Upper lobe of right lung (tissue), 1 donor: Measurements from ENCODE around the gene CDH23. TPM values are rescaled to one million over a fixed set of nuclear protein-coding genes. Genes with fewer than 3 reads are reported as not detected.
A peak's percentile ranks its signal among the peaks of the same experiment; 100 is the strongest.

Source experiments
- ATAC-seq: fragments of 200-7000 bp; cut with Tn5 transposase; one replicate; pipeline ENCODE4 v1.9.1; 2020; ENCODE audit warnings: mild to moderate bottlenecking, moderate library complexity
- DNase-seq: peaks from one replicate; pipeline ENCODE4 v3.0.0-alpha.2; 2020
- H3K27ac ChIP-seq: fragments of 200-600 bp; one replicate; pipeline ENCODE4 v1.8.0; 2022
- H3K27me3 ChIP-seq: fragments of 200-600 bp; one replicate; pipeline ENCODE4 v1.8.0; 2022; ENCODE audit warnings: mild to moderate bottlenecking
- H3K36me3 ChIP-seq: fragments of 200-600 bp; one replicate; pipeline ENCODE4 v1.8.0; 2022
- H3K4me1 ChIP-seq: fragments of 200-600 bp; one replicate; pipeline ENCODE4 v1.8.0; 2022
- H3K4me3 ChIP-seq: fragments of 200-600 bp; one replicate; pipeline ENCODE4 v1.8.0; 2022; ENCODE audit warnings: mild to moderate bottlenecking
- H3K9me3 ChIP-seq: fragments of 200-600 bp; one replicate; pipeline ENCODE4 v1.8.0; 2022
- CTCF ChIP-seq: fragments of 200-600 bp; IDR thresholded peaks from one replicate; pipeline ENCODE4 v1.8.0; 2022; ENCODE audit warnings: antibody characterized with exemption
- intact Hi-C: fragments of 100-400 bp; cut with DNase I; formaldehyde crosslinking; loops from one replicate; pipeline ENCODE4 v1.11.0; 2022
- total RNA-seq: library from RNA; stranded (reverse); fragmentation: NEBNext Ultra II Directional; extraction: Animal tissue kit (Norgen Biotek cat#: 25700); gene quantifications from one replicate; pipeline ENCODE4 v1.2.1, GENCODE V29; 2021
- donor health status: DM: no; HTN: yes; CAD: no; lungs with severe emphysema.

Gene CDH23
- total RNA-seq, 1 donor from 2014 or later: 10.9 TPM

- Histone ChIP-seq H3K4me3 (no peak overlapping the region), H3K9me3 (no peaks in the 10 kb centered on the region), H3K36me3 (no peaks in the 10 kb centered on the region), H3K4me1 (peaks cover 3% of the 10 kb centered on the region), H3K27me3 (no peaks in the 10 kb centered on the region), H3K27ac (no peak overlapping the region)
- intact Hi-C loops: no loop called here
- ATAC-seq (peak; percentile 10), DNase-seq (no peak)
- no peak for TF ChIP-seq CTCF
Observed at GRCh38 chr10:71684356-71685173, 287.8 kb downstream of the CDH23 start.

GRCh38 chr10:71685554-71686232 is 289.0 kb downstream of the CDH23 start:
- no peak for ATAC-seq
- intact Hi-C loops: no loop called here
- H3K27ac ChIP-seq: no peak overlapping the region

GRCh38 chr10:71687077-71687476 is 290.4 kb downstream of the CDH23 start:
- Histone ChIP-seq H3K27ac (no peak overlapping the region), H3K9me3 (no peaks in the 10 kb centered on the region), H3K36me3 (no peaks in the 10 kb centered on the region), H3K4me3 (no peak overlapping the region), H3K27me3 (no peaks in the 10 kb centered on the region), H3K4me1 (no peaks in the 10 kb centered on the region)
- TF ChIP-seq CTCF: no peak
- DNase-seq (no peak), ATAC-seq (no peak)
- intact Hi-C loops: no loop called here

More at GRCh38 chr10:71685554-71686232, 289.0 kb downstream of the CDH23 start:
- DNase-seq: no peak
- Histone ChIP-seq H3K27me3 (no peaks in the 10 kb centered on the region), H3K9me3 (no peaks in the 10 kb centered on the region), H3K4me3 (no peak overlapping the region), H3K4me1 (no peaks in the 10 kb centered on the region), H3K36me3 (no peaks in the 10 kb centered on the region)
- TF ChIP-seq CTCF: no peak

GRCh38 chr10:71687480-71687879 is 290.8 kb downstream of the CDH23 start:
- no peaks in the 10 kb centered on the region for H3K36me3 ChIP-seq
- H3K9me3 ChIP-seq: no peaks in the 10 kb centered on the region
- H3K27me3 ChIP-seq: no peaks in the 10 kb centered on the region
- ATAC-seq (no peak), DNase-seq (no peak)
- intact Hi-C loops: no loop called here
- no peak overlapping the region for H3K27ac ChIP-seq
- no peaks in the 10 kb centered on the region for H3K4me1 ChIP-seq
- H3K4me3 ChIP-seq: no peak overlapping the region
- TF ChIP-seq CTCF: no peak

GRCh38 chr10:71688256-71688655 is 291.5 kb downstream of the CDH23 start:
- no peak for TF ChIP-seq CTCF
- DNase-seq (no peak), ATAC-seq (no peak)

More at GRCh38 chr10:71688256-71688655, 291.5 kb downstream of the CDH23 start:
- Histone ChIP-seq H3K4me1 (peaks cover 3% of the 10 kb centered on the region), H3K27me3 (no peaks in the 10 kb centered on the region), H3K4me3 (no peak overlapping the region), H3K27ac (no peak overlapping the region), H3K36me3 (no peaks in the 10 kb centered on the region), H3K9me3 (no peaks in the 10 kb centered on the region)
- intact Hi-C loops: no loop called here
